BJ (cell line): ENCODE data around the gene SLC8A1. TPM values are rescaled to one million over a fixed set of nuclear protein-coding genes. Genes with fewer than 3 reads are reported as not detected.

Experiments used
- CTCF ChIA-PET: fragments of 350-600 bp; formaldehyde crosslinking; extraction: SDS; loops from one replicate; lab custom pipeline; 2021; ENCODE audit warnings: antibody characterized with exemption, inconsistent platforms; lab: Yijun Ruan, JAX
- POLR2A ChIA-PET: fragments of 300-600 bp; sonication (Branson Sonifier 250); formaldehyde crosslinking; extraction: SDS; loops from one replicate; lab custom pipeline; 2021; ENCODE audit warnings: antibody characterized with exemption; lab: Charles Lee
- DNase-seq: peaks from one replicate; pipeline ENCODE4 v3.0.0-alpha.2; 2011; ENCODE audit warnings: low read depth
- H3K27me3 ChIP-seq: 2 replicates; pipeline ENCODE4 v1.6.0; 2011; ENCODE audit warnings: low read length; ENCODE audit not compliant: control insufficient read depth, insufficient read depth
- H3K36me3 ChIP-seq: 2 replicates; pipeline ENCODE4 v1.5.1; 2011; ENCODE audit warnings: low read length; ENCODE audit not compliant: control insufficient read depth, insufficient read depth
- H3K4me3 ChIP-seq: 2 replicates; pipeline ENCODE4 v1.5.1; 2011; ENCODE audit warnings: low read depth, mild to moderate bottlenecking, control low read depth, low read length
- polyA plus RNA-seq: library from polyadenylated mRNA; depleted of rRNA; stranded (reverse); fragments of >200 nt; gene quantifications from 2 replicates; pipeline ENCODE4 v1.2.3, GENCODE V29; 2011
- TF ChIP-seq, protein P1 (sequence below): IDR thresholded peaks from 2 replicates; pipeline ENCODE4 v1.5.1; 2011; ENCODE audit warnings: low read depth, mild to moderate bottlenecking, control low read depth, inconsistent platforms, low read length, moderate library complexity; ENCODE audit not compliant: insufficient read depth

Gene SLC8A1
- polyA plus RNA-seq, 1 experiment, result 18.5 TPM

DNA sequence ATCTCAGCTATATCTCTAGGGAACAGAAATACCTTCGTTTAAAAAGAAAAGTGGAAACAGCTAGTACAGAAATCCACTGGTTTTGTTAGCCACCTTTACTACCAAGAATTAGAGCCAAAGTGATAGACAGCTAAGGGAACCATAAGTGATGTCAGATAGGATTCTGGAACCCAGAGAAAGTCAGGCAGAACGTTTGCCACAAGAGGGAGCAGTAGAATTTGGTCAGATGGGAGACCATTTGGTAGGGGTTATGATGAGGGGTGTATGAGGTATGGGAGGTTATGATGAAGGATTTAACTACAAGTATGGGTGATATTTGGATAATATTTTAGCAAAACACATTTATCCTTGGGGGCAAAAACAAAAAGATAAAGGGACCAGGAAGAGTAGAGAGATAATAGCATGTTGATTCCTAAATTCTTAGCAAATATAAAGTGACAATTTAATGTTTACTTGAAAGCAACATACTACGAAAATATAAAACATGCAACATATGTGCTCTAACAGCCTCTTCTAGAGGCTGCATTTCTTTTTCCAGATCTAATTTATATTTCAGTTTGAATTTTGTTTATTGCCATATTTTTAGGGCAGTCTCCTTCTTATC lies 3.3 kb downstream of the SLC8A1 start:
- ChIA-PET CTCF (interaction anchor here (0.6 to 2.4 kb wide), 17 partner anchors 10 to 206 kb away, joined by 3 to 11 read pairs (median 3); no protein-coding TSS in a partner anchor), POLR2A (interaction anchor here (1.3 kb wide), 1 partner anchor 167 kb away, joined by 19 read pairs; no protein-coding TSS in a partner anchor)
- Histone ChIP-seq H3K4me3 (no peak overlapping the region), H3K36me3 (no peaks in the 10 kb centered on the region), H3K27me3 (no peaks in the 10 kb centered on the region)
- TF ChIP-seq, protein P1, sequence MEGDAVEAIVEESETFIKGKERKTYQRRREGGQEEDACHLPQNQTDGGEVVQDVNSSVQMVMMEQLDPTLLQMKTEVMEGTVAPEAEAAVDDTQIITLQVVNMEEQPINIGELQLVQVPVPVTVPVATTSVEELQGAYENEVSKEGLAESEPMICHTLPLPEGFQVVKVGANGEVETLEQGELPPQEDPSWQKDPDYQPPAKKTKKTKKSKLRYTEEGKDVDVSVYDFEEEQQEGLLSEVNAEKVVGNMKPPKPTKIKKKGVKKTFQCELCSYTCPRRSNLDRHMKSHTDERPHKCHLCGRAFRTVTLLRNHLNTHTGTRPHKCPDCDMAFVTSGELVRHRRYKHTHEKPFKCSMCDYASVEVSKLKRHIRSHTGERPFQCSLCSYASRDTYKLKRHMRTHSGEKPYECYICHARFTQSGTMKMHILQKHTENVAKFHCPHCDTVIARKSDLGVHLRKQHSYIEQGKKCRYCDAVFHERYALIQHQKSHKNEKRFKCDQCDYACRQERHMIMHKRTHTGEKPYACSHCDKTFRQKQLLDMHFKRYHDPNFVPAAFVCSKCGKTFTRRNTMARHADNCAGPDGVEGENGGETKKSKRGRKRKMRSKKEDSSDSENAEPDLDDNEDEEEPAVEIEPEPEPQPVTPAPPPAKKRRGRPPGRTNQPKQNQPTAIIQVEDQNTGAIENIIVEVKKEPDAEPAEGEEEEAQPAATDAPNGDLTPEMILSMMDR, result peak; percentile 71
- no peak for DNase-seq

GRCh38 chr2:40445467-40445866 lies 6.4 kb downstream of the SLC8A1 start:
- Histone ChIP-seq H3K36me3 (no peaks in the 10 kb centered on the region), H3K27me3 (no peaks in the 10 kb centered on the region), H3K4me3 (no peak overlapping the region)
- TF ChIP-seq, protein P1, result no peak
- no peak for DNase-seq
- CTCF ChIA-PET, result no interaction called here
- POLR2A ChIA-PET, result interaction anchor here (0.6 kb wide), 1 partner anchor 318 kb away, joined by 3 read pairs; no protein-coding TSS in a partner anchor

GRCh38 chr2:40440835-40441234 lies 11.1 kb downstream of the SLC8A1 start:
- H3K36me3 ChIP-seq, result no peaks in the 10 kb centered on the region
- ChIA-PET CTCF (interaction anchor here (1.4 kb wide), 1 partner anchor 9 kb away, joined by 7 read pairs; no protein-coding TSS in a partner anchor), POLR2A (no interaction called here)
- DNase-seq, result no peak
- TF ChIP-seq, protein P1, result no peak
- H3K27me3 ChIP-seq, result no peaks in the 10 kb centered on the region
- no peak overlapping the region for H3K4me3 ChIP-seq

- H3K27me3 ChIP-seq, result no peaks in the 10 kb centered on the region
- ChIA-PET POLR2A (interaction anchor here (0.6 kb wide), 1 partner anchor 525 kb away, joined by 3 read pairs; no protein-coding TSS in a partner anchor), CTCF (interaction anchor here (0.5 to 3.2 kb wide), 4 partner anchors 9 to 301 kb away, joined by 3 to 9 read pairs (median 4); no protein-coding TSS in a partner anchor)
- H3K36me3 ChIP-seq, result no peaks in the 10 kb centered on the region
- TF ChIP-seq, protein P1, result no peak
- H3K4me3 ChIP-seq, result no peak overlapping the region
- no peak for DNase-seq
These were observed 12.4 kb downstream of the SLC8A1 start for GRCh38 chr2:40439473-40439872.

DNA sequence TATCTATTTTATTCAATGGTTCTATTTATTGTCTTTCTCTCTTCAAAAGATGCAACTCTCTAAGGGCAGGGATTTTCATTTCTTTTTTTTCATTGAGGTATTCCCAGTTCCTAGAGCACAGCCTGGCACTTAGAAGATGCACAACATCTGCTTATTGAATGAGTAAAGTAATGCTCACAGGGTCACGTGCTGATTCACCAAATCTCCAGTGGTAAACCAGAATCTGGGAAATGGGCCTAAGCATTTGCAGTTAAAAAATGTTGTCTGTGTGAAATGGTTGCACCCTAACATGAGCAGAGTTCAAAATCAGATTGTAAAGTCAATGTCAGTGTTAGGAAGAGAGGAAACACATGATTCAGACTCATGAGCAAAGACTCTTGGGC lies 15.8 kb downstream of the SLC8A1 start:
- ChIA-PET POLR2A (no interaction called here), CTCF (no interaction called here)
- H3K36me3 ChIP-seq, result no peaks in the 10 kb centered on the region
- no peaks in the 10 kb centered on the region for H3K27me3 ChIP-seq
- TF ChIP-seq, protein P1, result no peak
- no peak overlapping the region for H3K4me3 ChIP-seq
- no peak for DNase-seq
